ENCODE measurements around the gene PLPP7.
"Not testable (repeated sequence)": the region's sequence is repeated elsewhere in the genome, so short reads cannot be mapped to it uniquely, and the experiment has no call there.

PLPP7 gene

GRCh38 chr9:131335368-131335755, 45.8 kb downstream of the PLPP7 start:
- DNase-seq, result no peak

GRCh38 chr9:131337131-131337848, 47.8 kb downstream of the PLPP7 start:
- DNase-seq, result no peak

GRCh38 chr9:131339212-131339611, 49.7 kb downstream of the PLPP7 start:
- DNase-seq, result not testable (repeated sequence)

GRCh38 chr9:131344931-131345535, 55.5 kb downstream of the PLPP7 start:
- not testable (repeated sequence) for DNase-seq

GRCh38 chr9:131346559-131346958, 57.0 kb downstream of the PLPP7 start:
- no peak for DNase-seq

- no peak for DNase-seq
These were observed 58.0 kb downstream of the PLPP7 start for GRCh38 chr9:131347376-131348020.

- no peak for DNase-seq
These were observed 59.4 kb downstream of the PLPP7 start for GRCh38 chr9:131348631-131349521.

GRCh38 chr9:131349522-131349880, 60.0 kb downstream of the PLPP7 start:
- no peak for DNase-seq

GRCh38 chr9:131349881-131350563, 60.5 kb downstream of the PLPP7 start:
- peak; percentile 50 to 87 (median 79) for DNase-seq

GRCh38 chr9:131356479-131356878, 67.0 kb downstream of the PLPP7 start:
- not testable (repeated sequence) for DNase-seq

- DNase-seq, result peak in 1 of 4 experiments; percentile 22
These were observed 69.0 kb downstream of the PLPP7 start for GRCh38 chr9:131358556-131358955.
